GM10847 (cell line): Measurements from ENCODE around the gene TECPR2.

Source experiments
- POLR2A ChIP-seq: IDR thresholded peaks from 2 replicates; pipeline ENCODE4 v1.6.1; 2011; ENCODE audit not compliant: insufficient read length; ENCODE audit errors: extremely low read depth

TECPR2 gene

GRCh38 chr14:102390064-102390855 is 27.5 kb downstream of the TECPR2 start:
- TF ChIP-seq POLR2A, result no peak

GRCh38 chr14:102392506-102392905 is 29.8 kb downstream of the TECPR2 start:
- TF ChIP-seq POLR2A, result no peak

GRCh38 chr14:102394717-102395375 is 32.1 kb downstream of the TECPR2 start:
- no peak for TF ChIP-seq POLR2A

- no peak for TF ChIP-seq POLR2A
Measured at GRCh38 chr14:102396521-102396920, 33.8 kb downstream of the TECPR2 start.

- no peak for TF ChIP-seq POLR2A
Measured at GRCh38 chr14:102403028-102403427, 40.3 kb downstream of the TECPR2 start.

DNA sequence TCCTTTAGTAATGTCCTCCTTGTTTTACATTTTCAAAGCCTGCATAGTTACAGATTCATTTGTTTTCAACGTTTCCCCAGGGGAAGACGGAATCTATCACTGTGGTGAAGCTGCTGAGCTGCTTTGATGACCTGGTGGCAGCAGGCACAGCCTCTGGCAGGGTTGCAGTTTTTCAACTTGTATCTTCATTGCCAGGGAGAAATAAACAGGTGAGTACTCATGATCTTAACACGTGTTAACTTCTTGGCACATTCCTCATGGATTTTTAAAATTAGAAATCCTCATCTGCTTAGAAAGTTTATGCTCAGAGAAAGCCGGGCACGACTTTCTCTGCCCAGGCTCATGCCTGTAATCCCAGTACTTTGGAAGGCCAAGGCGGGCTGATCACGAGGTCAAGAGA is 44.5 kb downstream of the TECPR2 start:
- TF ChIP-seq POLR2A, result no peak

GRCh38 chr14:102408724-102409123 is 46.0 kb downstream of the TECPR2 start:
- TF ChIP-seq POLR2A, result no peak

DNA sequence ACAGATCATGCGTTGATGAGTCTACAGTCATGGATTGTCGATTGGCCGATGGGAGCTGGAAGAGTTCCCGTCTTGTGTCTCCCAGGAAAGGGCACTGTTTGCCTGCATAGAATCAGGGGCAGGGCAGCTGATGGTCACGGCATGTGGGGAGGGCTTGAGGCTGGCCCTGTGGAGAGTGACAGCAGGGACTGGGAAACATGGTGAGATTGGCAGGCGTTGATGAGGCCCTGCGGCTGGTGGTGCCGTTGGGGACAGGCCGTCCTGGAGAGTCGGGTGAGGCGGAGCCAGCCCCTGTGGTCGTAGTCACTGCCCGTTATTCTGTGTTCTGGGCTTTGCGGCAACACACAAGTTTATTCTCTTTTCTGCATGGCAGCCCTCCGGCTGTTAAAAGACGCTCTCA is 52.9 kb downstream of the TECPR2 start:
- no peak for TF ChIP-seq POLR2A

GRCh38 chr14:102417001-102417431 is 54.3 kb downstream of the TECPR2 start:
- no peak for TF ChIP-seq POLR2A

GRCh38 chr14:102417646-102418045 is 54.9 kb downstream of the TECPR2 start:
- no peak for TF ChIP-seq POLR2A

GRCh38 chr14:102418169-102418852 is 55.6 kb downstream of the TECPR2 start:
- no peak for TF ChIP-seq POLR2A

DNA sequence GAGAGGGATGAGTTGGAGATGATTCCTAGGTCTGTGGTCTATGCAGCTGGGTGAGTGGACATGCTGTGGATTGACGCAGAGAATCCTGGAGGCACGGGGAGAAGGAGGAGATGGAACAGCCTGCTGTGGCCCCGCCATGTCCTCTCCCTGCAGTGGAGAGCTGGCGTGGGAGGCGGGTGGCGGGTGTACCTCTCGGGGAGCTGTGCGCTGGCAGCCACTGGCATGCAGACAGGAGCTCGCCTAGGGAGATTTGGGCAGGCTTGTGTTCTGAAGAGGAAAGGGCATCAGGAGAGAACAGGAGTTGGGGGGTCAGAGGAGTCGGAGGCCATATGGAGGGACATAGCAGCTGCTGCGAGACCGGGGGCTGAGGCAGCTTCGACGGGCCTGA is 56.1 kb downstream of the TECPR2 start:
- no peak for TF ChIP-seq POLR2A

- no peak for TF ChIP-seq POLR2A
Measured at GRCh38 chr14:102419276-102419675, 56.5 kb downstream of the TECPR2 start.

DNA sequence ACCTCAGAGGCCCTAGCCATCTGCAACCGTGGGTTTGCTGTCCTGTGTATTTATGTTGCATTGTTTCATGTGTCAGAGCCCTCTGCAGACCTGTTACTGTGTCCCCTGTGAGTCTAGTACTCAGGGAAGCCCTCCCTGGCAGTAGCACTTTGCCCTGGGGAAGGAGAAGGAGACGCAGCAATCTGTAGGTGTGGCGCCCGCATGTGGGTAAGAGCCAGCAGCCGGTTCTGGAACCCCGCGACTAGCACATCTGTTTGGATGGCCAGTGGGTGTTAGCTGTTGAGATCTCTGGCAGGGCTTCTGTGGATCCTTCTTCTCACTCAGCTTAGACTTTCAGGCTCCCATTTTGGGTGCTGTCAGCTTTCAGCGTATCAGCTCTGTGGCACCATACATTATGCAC is 57.0 kb downstream of the TECPR2 start:
- no peak for TF ChIP-seq POLR2A

DNA sequence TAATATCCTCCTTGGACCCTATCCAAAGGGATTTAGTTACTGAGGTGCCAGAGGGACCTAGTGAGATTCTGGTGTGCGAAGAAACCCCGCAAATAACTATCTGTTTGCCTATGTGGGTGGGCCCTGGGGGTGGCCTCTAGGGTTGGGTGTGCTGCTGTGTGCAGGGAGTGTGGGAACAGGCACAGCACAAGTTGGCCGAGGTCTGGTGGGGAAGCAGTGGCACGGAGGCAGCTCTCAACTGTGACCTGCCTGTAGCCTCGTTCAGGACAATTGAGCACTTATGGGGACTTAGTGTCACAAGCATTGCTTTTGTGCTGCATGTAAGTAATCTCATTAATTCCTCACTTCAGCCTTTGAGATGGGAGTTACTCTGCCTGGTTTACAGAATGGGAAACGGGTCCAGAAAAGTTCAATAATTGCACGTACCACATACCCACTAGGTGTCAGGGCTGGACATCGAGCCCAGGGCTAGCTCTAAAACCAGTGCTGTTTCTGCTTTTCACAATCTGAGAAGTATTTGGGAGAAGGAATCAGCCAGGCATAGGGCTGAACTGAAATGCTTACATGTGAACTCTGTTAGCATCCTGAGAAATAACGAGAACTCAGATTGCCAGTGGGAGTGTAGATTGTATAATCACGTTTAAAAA is 58.8 kb downstream of the TECPR2 start:
- no peak for TF ChIP-seq POLR2A
